Measurements from ENCODE around the gene MPG.

MPG gene

GRCh38 chr16:53346-54236, 24.4 kb upstream of the MPG start, which contains the start of the genes POLR3K and SNRNP25:
TSS of gene POLR3K (minus strand) at chr16:53608. CDS start at chr16:53586, 22 bp downstream.
TSS of gene SNRNP25 (plus strand) at chr16:53828. CDS start at chr16:54017, 189 bp downstream.
- peak; percentile 81 to 86 for DNase-seq

GRCh38 chr16:54237-54581, 23.8 kb upstream of the MPG start:
- no peak for DNase-seq

GRCh38 chr16:55571-56136, 22.4 kb upstream of the MPG start:
- no peak for DNase-seq

- no peak for DNase-seq
Measured at GRCh38 chr16:56231-56927, 21.6 kb upstream of the MPG start.

- DNase-seq, result no peak
Measured at GRCh38 chr16:57711-58110, 20.3 kb upstream of the MPG start.

- DNase-seq, result no peak
Measured at GRCh38 chr16:58491-59439, 19.3 kb upstream of the MPG start.

- no peak for DNase-seq
Measured at GRCh38 chr16:59440-60059, 18.5 kb upstream of the MPG start.

- no peak for DNase-seq
Measured at GRCh38 chr16:60166-60565, 17.9 kb upstream of the MPG start.

- DNase-seq, result no peak
Measured at GRCh38 chr16:60929-61878, 16.8 kb upstream of the MPG start.

GRCh38 chr16:61879-62281, 16.1 kb upstream of the MPG start:
- DNase-seq, result no peak

- no peak for DNase-seq
Measured at GRCh38 chr16:62283-62967, 15.6 kb upstream of the MPG start.

GRCh38 chr16:62968-63391, 15.0 kb upstream of the MPG start:
- no peak for DNase-seq

GRCh38 chr16:63466-63865, 14.6 kb upstream of the MPG start:
- DNase-seq, result no peak

- DNase-seq, result no peak
Measured at GRCh38 chr16:63998-64913, 13.8 kb upstream of the MPG start.

GRCh38 chr16:64914-65255, 13.1 kb upstream of the MPG start:
- DNase-seq, result no peak

GRCh38 chr16:65745-66144, 12.3 kb upstream of the MPG start:
- DNase-seq, result peak in 1 of 2 experiments; percentile 31

- no peak for DNase-seq
Measured at GRCh38 chr16:66309-67182, 11.5 kb upstream of the MPG start.

- peak; percentile 46 to 75 for DNase-seq
Measured at GRCh38 chr16:67183-67791, 10.7 kb upstream of the MPG start.

Data from cerebellar nuclear complex (tissue), 1 donor.